Measurements from ENCODE around the gene EEF1E1. TPM values are rescaled to one million over a fixed set of nuclear protein-coding genes. Genes with fewer than 3 reads are reported as not detected.
"Not testable (repeated sequence)": the region's sequence is repeated elsewhere in the genome, so short reads cannot be mapped to it uniquely, and the experiment has no call there.

Gene EEF1E1
- total RNA-seq, 6 experiments from 2014 or later: 4.6 to 33.9 (median 10.1) TPM

- Histone ChIP-seq H3K9me3 (no peaks in the 10 kb centered on the region), H3K27ac (no peak overlapping the region), H3K36me3 (no peaks in the 10 kb centered on the region), H3K27me3 (no peaks in the 10 kb centered on the region), H3K4me3 (no peak overlapping the region), H3K4me1 (no peaks in the 10 kb centered on the region)
- DNase-seq: no peak
- ATAC-seq: no peak
- WGBS (ENCODE audit: insufficient coverage, low coverage, low lambda C conversion rate, missing lambda C conversion rate): 85% methylated on average over 2 of the region's 2 CpGs
- intact Hi-C loops (cut with DNase I): no loop called here
- TF ChIP-seq CTCF (IDR thresholded peaks at IDR 0.05) (no peak), POLR2A (IDR thresholded peaks at IDR 0.05) (no peak)
These were observed 48.1 kb downstream of the EEF1E1 start for GRCh38 chr6:8054276-8054675.

GRCh38 chr6:8047541-8048292 is 54.6 kb downstream of the EEF1E1 start:
- TF ChIP-seq POLR2A (IDR thresholded peaks at IDR 0.05): no peak
- no peak for TF ChIP-seq CTCF (IDR thresholded peaks at IDR 0.05)
- DNase-seq (no peak), ATAC-seq (peak in 1 of 4 donors; percentile 73)
- Histone ChIP-seq H3K9me3 (no peaks in the 10 kb centered on the region), H3K27me3 (no peaks in the 10 kb centered on the region), H3K4me1 (no peaks in the 10 kb centered on the region), H3K4me3 (no peak overlapping the region), H3K27ac (no peak overlapping the region), H3K36me3 (no peaks in the 10 kb centered on the region)
- intact Hi-C loops (cut with DNase I): no loop called here
- 83% methylated on average over 3 of the region's 3 CpGs for WGBS (ENCODE audit: insufficient coverage, low coverage, low lambda C conversion rate, missing lambda C conversion rate)

- intact Hi-C loops (cut with DNase I); H3K4me1 ChIP-seq; H3K36me3 ChIP-seq; H3K27ac ChIP-seq; DNase-seq; H3K27me3 ChIP-seq; H3K9me3 ChIP-seq; ATAC-seq; H3K4me3 ChIP-seq: not testable (repeated sequence)
- 74% methylated on average over 3 of the region's 4 CpGs for WGBS (ENCODE audit: insufficient coverage, low coverage, low lambda C conversion rate, missing lambda C conversion rate)
These were observed 56.6 kb downstream of the EEF1E1 start for GRCh38 chr6:8045769-8046168.

DNA sequence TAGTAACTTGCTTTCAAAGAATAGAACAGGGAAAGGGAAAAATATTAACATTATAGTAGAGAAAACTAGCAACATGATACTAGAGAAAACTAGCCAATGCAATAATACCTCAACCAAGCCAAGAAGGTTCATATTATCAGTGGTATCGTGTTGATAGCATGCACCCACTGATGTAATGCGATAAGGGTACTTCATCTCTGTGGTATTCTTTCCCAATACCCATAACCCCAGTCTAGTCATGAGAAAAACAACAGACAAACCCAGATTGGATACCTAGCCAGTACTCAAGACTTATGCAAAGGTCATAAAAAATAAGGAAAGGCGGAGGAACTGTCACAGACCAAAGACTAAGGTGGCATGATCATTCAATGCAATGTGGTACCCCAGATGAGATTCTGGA is 59.1 kb downstream of the EEF1E1 start:
- DNase-seq (no peak), ATAC-seq (no peak)
- Histone ChIP-seq H3K9me3 (no peaks in the 10 kb centered on the region), H3K4me1 (no peaks in the 10 kb centered on the region), H3K27ac (no peak overlapping the region), H3K27me3 (no peaks in the 10 kb centered on the region), H3K36me3 (peaks cover 0 to 5% (median 2%) of the 10 kb centered on the region in 4 donors), H3K4me3 (no peak overlapping the region)
- TF ChIP-seq CTCF (IDR thresholded peaks at IDR 0.05) (no peak), POLR2A (IDR thresholded peaks at IDR 0.05) (no peak)
- intact Hi-C loops (cut with DNase I): no loop called here
- 64% methylated on average over 3 of the region's 3 CpGs for WGBS (ENCODE audit: insufficient coverage, low coverage, low lambda C conversion rate, missing lambda C conversion rate)

GRCh38 chr6:8041913-8042583 is 60.3 kb downstream of the EEF1E1 start:
- intact Hi-C loops (cut with DNase I): no loop called here
- DNase-seq: no peak
- TF ChIP-seq CTCF (IDR thresholded peaks at IDR 0.05): no peak
- TF ChIP-seq POLR2A (IDR thresholded peaks at IDR 0.05): no peak

GRCh38 chr6:8034107-8034506 is 68.2 kb downstream of the EEF1E1 start:
- intact Hi-C loops (cut with DNase I); H3K4me1 ChIP-seq; H3K27me3 ChIP-seq; H3K36me3 ChIP-seq; DNase-seq; H3K4me3 ChIP-seq; H3K9me3 ChIP-seq; H3K27ac ChIP-seq; ATAC-seq: not testable (repeated sequence)
- WGBS (ENCODE audit: insufficient coverage, low coverage, low lambda C conversion rate, missing lambda C conversion rate): 89% methylated on average over 3 of the region's 3 CpGs

More at GRCh38 chr6:8041913-8042583, 60.3 kb downstream of the EEF1E1 start:
- Histone ChIP-seq H3K4me3 (no peak overlapping the region), H3K4me1 (no peaks in the 10 kb centered on the region), H3K27me3 (no peaks in the 10 kb centered on the region), H3K27ac (no peak overlapping the region), H3K9me3 (no peaks in the 10 kb centered on the region), H3K36me3 (peaks cover 0 to 5% (median 2%) of the 10 kb centered on the region in 4 donors)
- no peak for ATAC-seq
- WGBS (ENCODE audit: insufficient coverage, low coverage, low lambda C conversion rate, missing lambda C conversion rate): 98% methylated on average over 9 of the region's 9 CpGs
